Liver (tissue), 3 donors: ENCODE measurements around the gene CREB5.

Experiments
- FOXA1 ChIP-seq: IDR thresholded peaks from 2 replicates; pipeline ENCODE4 v1.6.1; 2016; ENCODE audit warnings: antibody characterized with exemption
- JUND ChIP-seq, 2 donors: IDR thresholded peaks; 2 replicates each; pipeline ENCODE4 v1.6.1; 2016; ENCODE audit warnings: antibody characterized with exemption in 2 of 2
- TF ChIP-seq, protein P1 (sequence below): fragments of 150-350 bp; IDR thresholded peaks from 2 replicates; pipeline ENCODE4 v1.5.1; 2017; ENCODE audit warnings: improper control_type of control experiment, low read depth, low read length; ENCODE audit not compliant: missing input control
- TF ChIP-seq, protein P2 (sequence below): IDR thresholded peaks from 2 replicates; pipeline ENCODE4 v1.6.1; 2016; ENCODE audit warnings: antibody characterized with exemption, mild to moderate bottlenecking
- TF ChIP-seq, protein P3 (sequence below): IDR thresholded peaks from 2 replicates; pipeline ENCODE4 v1.6.1; 2016; ENCODE audit warnings: antibody characterized with exemption
- TF ChIP-seq, protein P4 (sequence below): IDR thresholded peaks from 2 replicates; pipeline ENCODE4 v1.6.1; 2016; ENCODE audit warnings: antibody characterized with exemption
- donor health status: healthy.
- donor health status: healthy.

DNA sequence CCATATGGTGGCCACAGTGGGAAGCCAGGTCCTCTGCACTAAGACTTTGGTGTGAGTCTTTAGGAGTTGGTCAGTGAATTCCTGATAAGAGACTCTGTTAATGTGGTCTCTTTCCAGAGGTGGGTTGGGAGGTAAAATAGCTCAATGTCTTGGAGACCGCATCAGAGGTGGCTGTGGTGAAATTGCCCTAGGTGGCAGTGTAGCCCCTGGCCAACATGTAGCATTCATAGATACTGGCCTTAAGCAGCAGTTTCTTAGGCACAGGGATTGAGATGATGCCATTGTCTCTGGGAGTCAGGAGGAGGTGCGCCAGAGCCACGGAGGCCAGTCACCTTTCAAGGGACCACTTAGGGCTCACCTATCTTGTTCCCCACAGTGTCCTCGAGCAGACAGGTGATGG, 202.8 kb downstream of the CREB5 start:
- TF ChIP-seq, protein P1, sequence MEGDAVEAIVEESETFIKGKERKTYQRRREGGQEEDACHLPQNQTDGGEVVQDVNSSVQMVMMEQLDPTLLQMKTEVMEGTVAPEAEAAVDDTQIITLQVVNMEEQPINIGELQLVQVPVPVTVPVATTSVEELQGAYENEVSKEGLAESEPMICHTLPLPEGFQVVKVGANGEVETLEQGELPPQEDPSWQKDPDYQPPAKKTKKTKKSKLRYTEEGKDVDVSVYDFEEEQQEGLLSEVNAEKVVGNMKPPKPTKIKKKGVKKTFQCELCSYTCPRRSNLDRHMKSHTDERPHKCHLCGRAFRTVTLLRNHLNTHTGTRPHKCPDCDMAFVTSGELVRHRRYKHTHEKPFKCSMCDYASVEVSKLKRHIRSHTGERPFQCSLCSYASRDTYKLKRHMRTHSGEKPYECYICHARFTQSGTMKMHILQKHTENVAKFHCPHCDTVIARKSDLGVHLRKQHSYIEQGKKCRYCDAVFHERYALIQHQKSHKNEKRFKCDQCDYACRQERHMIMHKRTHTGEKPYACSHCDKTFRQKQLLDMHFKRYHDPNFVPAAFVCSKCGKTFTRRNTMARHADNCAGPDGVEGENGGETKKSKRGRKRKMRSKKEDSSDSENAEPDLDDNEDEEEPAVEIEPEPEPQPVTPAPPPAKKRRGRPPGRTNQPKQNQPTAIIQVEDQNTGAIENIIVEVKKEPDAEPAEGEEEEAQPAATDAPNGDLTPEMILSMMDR: no peak
- TF ChIP-seq, protein P2, sequence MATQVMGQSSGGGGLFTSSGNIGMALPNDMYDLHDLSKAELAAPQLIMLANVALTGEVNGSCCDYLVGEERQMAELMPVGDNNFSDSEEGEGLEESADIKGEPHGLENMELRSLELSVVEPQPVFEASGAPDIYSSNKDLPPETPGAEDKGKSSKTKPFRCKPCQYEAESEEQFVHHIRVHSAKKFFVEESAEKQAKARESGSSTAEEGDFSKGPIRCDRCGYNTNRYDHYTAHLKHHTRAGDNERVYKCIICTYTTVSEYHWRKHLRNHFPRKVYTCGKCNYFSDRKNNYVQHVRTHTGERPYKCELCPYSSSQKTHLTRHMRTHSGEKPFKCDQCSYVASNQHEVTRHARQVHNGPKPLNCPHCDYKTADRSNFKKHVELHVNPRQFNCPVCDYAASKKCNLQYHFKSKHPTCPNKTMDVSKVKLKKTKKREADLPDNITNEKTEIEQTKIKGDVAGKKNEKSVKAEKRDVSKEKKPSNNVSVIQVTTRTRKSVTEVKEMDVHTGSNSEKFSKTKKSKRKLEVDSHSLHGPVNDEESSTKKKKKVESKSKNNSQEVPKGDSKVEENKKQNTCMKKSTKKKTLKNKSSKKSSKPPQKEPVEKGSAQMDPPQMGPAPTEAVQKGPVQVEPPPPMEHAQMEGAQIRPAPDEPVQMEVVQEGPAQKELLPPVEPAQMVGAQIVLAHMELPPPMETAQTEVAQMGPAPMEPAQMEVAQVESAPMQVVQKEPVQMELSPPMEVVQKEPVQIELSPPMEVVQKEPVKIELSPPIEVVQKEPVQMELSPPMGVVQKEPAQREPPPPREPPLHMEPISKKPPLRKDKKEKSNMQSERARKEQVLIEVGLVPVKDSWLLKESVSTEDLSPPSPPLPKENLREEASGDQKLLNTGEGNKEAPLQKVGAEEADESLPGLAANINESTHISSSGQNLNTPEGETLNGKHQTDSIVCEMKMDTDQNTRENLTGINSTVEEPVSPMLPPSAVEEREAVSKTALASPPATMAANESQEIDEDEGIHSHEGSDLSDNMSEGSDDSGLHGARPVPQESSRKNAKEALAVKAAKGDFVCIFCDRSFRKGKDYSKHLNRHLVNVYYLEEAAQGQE: no peak
- TF ChIP-seq FOXA1: no peak
- no peak for TF ChIP-seq JUND (IDR thresholded peaks at IDR 0.05)
- TF ChIP-seq, protein P3, sequence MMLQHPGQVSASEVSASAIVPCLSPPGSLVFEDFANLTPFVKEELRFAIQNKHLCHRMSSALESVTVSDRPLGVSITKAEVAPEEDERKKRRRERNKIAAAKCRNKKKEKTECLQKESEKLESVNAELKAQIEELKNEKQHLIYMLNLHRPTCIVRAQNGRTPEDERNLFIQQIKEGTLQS: no peak
- TF ChIP-seq, protein P4, sequence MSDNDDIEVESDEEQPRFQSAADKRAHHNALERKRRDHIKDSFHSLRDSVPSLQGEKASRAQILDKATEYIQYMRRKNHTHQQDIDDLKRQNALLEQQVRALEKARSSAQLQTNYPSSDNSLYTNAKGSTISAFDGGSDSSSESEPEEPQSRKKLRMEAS: no peak
